ENCODE results near the gene MAP3K5. TPM values are rescaled to one million over a fixed set of nuclear protein-coding genes. Genes with fewer than 3 reads are reported as not detected.

Gene MAP3K5
- polyA plus RNA-seq, 1 experiment, result 2.5 TPM

GRCh38 chr6:136607204-136607931 is 184.9 kb downstream of the MAP3K5 start:
- ChIA-PET POLR2A (no interaction called here), CTCF (interaction anchor here (0.8 to 1.9 kb wide), 3 partner anchors 20 to 185 kb away, joined by 3 to 5 read pairs (median 5); partner anchors contain the start of gene MAP3K5)
- no peak for TF ChIP-seq CTCF (IDR thresholded peaks at IDR 0.05; ENCODE audit: insufficient read depth, low read depth, low read length)
- Histone ChIP-seq H3K4me3 (ENCODE audit: low read depth, low read length) (no peak overlapping the region), H3K27me3 (ENCODE audit: control insufficient read depth, insufficient read depth, low read length) (no peaks in the 10 kb centered on the region), H3K36me3 (ENCODE audit: control insufficient read depth, insufficient read depth, low read length) (no peaks in the 10 kb centered on the region)
- no peak for DNase-seq (ENCODE audit: low read depth)

GRCh38 chr6:136604928-136605510 is 187.3 kb downstream of the MAP3K5 start:
- TF ChIP-seq CTCF (IDR thresholded peaks at IDR 0.05; ENCODE audit: insufficient read depth, low read depth, low read length), result no peak
- POLR2A ChIA-PET, result no interaction called here
- CTCF ChIA-PET, result interaction anchor here (1.0 kb wide), 1 partner anchor 16 kb away, joined by 3 read pairs; no protein-coding TSS in a partner anchor
- no peak for DNase-seq (ENCODE audit: low read depth)
- Histone ChIP-seq H3K4me3 (ENCODE audit: low read depth, low read length) (no peak overlapping the region), H3K27me3 (ENCODE audit: control insufficient read depth, insufficient read depth, low read length) (no peaks in the 10 kb centered on the region), H3K36me3 (ENCODE audit: control insufficient read depth, insufficient read depth, low read length) (no peaks in the 10 kb centered on the region)

- no peak for DNase-seq (ENCODE audit: low read depth)
- Histone ChIP-seq H3K36me3 (ENCODE audit: control insufficient read depth, insufficient read depth, low read length) (no peaks in the 10 kb centered on the region), H3K4me3 (ENCODE audit: low read depth, low read length) (no peak overlapping the region), H3K27me3 (ENCODE audit: control insufficient read depth, insufficient read depth, low read length) (no peaks in the 10 kb centered on the region)
- TF ChIP-seq CTCF (IDR thresholded peaks at IDR 0.05; ENCODE audit: insufficient read depth, low read depth, low read length), result no peak
- POLR2A ChIA-PET, result no interaction called here
- CTCF ChIA-PET, result interaction anchor here (1.0 kb wide), 1 partner anchor 15 kb away, joined by 3 read pairs; no protein-coding TSS in a partner anchor
Measured at GRCh38 chr6:136604328-136604825, 187.9 kb downstream of the MAP3K5 start.

GRCh38 chr6:136600818-136601217 is 191.5 kb downstream of the MAP3K5 start:
- H3K4me3 ChIP-seq (ENCODE audit: low read depth, low read length), result no peak overlapping the region
- TF ChIP-seq CTCF (IDR thresholded peaks at IDR 0.05; ENCODE audit: insufficient read depth, low read depth, low read length), result no peak
- CTCF ChIA-PET, result interaction anchor here (1.6 kb wide), 1 partner anchor 191 kb away, joined by 5 read pairs; the partner anchor contains the start of gene MAP3K5
- POLR2A ChIA-PET, result no interaction called here
- no peaks in the 10 kb centered on the region for H3K36me3 ChIP-seq (ENCODE audit: control insufficient read depth, insufficient read depth, low read length)
- H3K27me3 ChIP-seq (ENCODE audit: control insufficient read depth, insufficient read depth, low read length), result no peaks in the 10 kb centered on the region
- no peak for DNase-seq (ENCODE audit: low read depth)

- no peak for TF ChIP-seq CTCF (IDR thresholded peaks at IDR 0.05; ENCODE audit: insufficient read depth, low read depth, low read length)
- H3K4me3 ChIP-seq (ENCODE audit: low read depth, low read length), result no peak overlapping the region
- H3K27me3 ChIP-seq (ENCODE audit: control insufficient read depth, insufficient read depth, low read length), result no peaks in the 10 kb centered on the region
- POLR2A ChIA-PET, result no interaction called here
- no peaks in the 10 kb centered on the region for H3K36me3 ChIP-seq (ENCODE audit: control insufficient read depth, insufficient read depth, low read length)
- CTCF ChIA-PET, result interaction anchor here (1.2 kb wide), 1 partner anchor 16 kb away, joined by 3 read pairs; no protein-coding TSS in a partner anchor
- DNase-seq (ENCODE audit: low read depth), result no peak
Measured at GRCh38 chr6:136599329-136600011, 192.8 kb downstream of the MAP3K5 start.
